SK-N-SH (cell line): Measurements from ENCODE around the gene EPHA10.

Experiments used
- EP300 ChIP-seq, 2 experiments: IDR thresholded peaks; 2 replicates each; pipeline versions ENCODE4 v1.4.0 to v1.6.1; 2012; ENCODE audit warnings: borderline replicate concordance in 1 of 2, low read depth in 1 of 2, low read length in 1 of 2
- MXI1 ChIP-seq: IDR thresholded peaks from 2 replicates; pipeline ENCODE4 v1.6.1; 2012; ENCODE audit warnings: mild to moderate bottlenecking, low read depth, low read length, improper control_type of control experiment
- NFIC ChIP-seq: IDR thresholded peaks from 2 replicates; pipeline ENCODE4 v1.4.0; 2012; ENCODE audit warnings: borderline replicate concordance
- RFX5 ChIP-seq: IDR thresholded peaks from 2 replicates; pipeline ENCODE4 v1.6.1; 2012; ENCODE audit warnings: mild to moderate bottlenecking, improper control_type of control experiment, low read length
- TF ChIP-seq, protein P1 (sequence below): fragments of 200-600 bp; sonication (generic); IDR thresholded peaks from 2 replicates; pipeline ENCODE4 v1.6.1; 2017; ENCODE audit warnings: antibody characterized with exemption, mild to moderate bottlenecking, moderate library complexity

DNA sequence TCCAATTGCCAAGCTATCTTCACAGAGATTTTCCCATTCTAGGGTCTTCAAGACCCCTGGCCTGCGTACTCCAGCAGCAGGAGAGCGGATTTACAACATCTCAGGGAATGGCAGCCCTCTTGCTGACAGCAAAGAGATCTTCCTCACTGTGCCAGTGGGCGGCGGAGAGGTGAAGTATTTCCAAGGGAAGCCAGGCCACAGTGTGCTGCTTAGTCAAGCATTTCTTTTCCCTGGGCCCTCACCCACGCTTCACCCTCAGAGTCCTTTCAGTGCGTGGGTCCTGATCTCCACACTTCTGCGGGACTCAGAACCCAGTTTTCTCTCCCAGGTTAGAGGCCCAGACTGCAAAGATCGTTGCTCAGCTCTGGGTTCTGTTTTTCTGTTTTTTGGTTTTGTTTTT is 59.5 kb downstream of the EPHA10 start:
- no peak for TF ChIP-seq MXI1
- TF ChIP-seq, protein P1, sequence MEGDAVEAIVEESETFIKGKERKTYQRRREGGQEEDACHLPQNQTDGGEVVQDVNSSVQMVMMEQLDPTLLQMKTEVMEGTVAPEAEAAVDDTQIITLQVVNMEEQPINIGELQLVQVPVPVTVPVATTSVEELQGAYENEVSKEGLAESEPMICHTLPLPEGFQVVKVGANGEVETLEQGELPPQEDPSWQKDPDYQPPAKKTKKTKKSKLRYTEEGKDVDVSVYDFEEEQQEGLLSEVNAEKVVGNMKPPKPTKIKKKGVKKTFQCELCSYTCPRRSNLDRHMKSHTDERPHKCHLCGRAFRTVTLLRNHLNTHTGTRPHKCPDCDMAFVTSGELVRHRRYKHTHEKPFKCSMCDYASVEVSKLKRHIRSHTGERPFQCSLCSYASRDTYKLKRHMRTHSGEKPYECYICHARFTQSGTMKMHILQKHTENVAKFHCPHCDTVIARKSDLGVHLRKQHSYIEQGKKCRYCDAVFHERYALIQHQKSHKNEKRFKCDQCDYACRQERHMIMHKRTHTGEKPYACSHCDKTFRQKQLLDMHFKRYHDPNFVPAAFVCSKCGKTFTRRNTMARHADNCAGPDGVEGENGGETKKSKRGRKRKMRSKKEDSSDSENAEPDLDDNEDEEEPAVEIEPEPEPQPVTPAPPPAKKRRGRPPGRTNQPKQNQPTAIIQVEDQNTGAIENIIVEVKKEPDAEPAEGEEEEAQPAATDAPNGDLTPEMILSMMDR: no peak
- TF ChIP-seq EP300 (IDR thresholded peaks at IDR 0.05; ENCODE audit: borderline replicate concordance in 1 of 2, low read depth in 1 of 2, low read length in 1 of 2): no peak
- no peak for TF ChIP-seq NFIC
- no peak for TF ChIP-seq RFX5
